ENCODE results near the gene TNP2. TPM values are rescaled to one million over a fixed set of nuclear protein-coding genes. Genes with fewer than 3 reads are reported as not detected.
"Not testable (repeated sequence)": the region's sequence is repeated elsewhere in the genome, so short reads cannot be mapped to it uniquely, and the experiment has no call there.

The TNP2 gene
- total RNA-seq, 1 donor from 2014 or later, result not detected

- no peaks in the 10 kb centered on the region for H3K9me3 Mint-ChIP-seq (ENCODE audit: unreplicated experiment)
- no peaks in the 10 kb centered on the region for H3K36me3 Mint-ChIP-seq (ENCODE audit: unreplicated experiment)
- no peak overlapping the region for H3K27ac Mint-ChIP-seq (ENCODE audit: unreplicated experiment)
- H3K4me1 Mint-ChIP-seq (ENCODE audit: unreplicated experiment), result peaks cover 22% of the 10 kb centered on the region
- H3K4me3 Mint-ChIP-seq (ENCODE audit: unreplicated experiment), result no peak overlapping the region
- DNase-seq (ENCODE audit: extremely low spot score, unreplicated experiment), result no peak
- TF ChIP-seq CTCF (IDR thresholded peaks at IDR 0.05), result no peak
- peaks cover 6% of the 10 kb centered on the region for H3K27me3 Mint-ChIP-seq (ENCODE audit: unreplicated experiment)
Measured at GRCh38 chr16:11296351-11296705, 27.2 kb upstream of the TNP2 start.

- Mint-ChIP-seq H3K4me1 (ENCODE audit: unreplicated experiment) (peaks cover 24% of the 10 kb centered on the region), H3K9me3 (ENCODE audit: unreplicated experiment) (no peaks in the 10 kb centered on the region), H3K27ac (ENCODE audit: unreplicated experiment) (no peak overlapping the region), H3K4me3 (ENCODE audit: unreplicated experiment) (no peak overlapping the region), H3K36me3 (ENCODE audit: unreplicated experiment) (no peaks in the 10 kb centered on the region), H3K27me3 (ENCODE audit: unreplicated experiment) (peaks cover 6% of the 10 kb centered on the region)
- no peak for DNase-seq (ENCODE audit: extremely low spot score, unreplicated experiment)
- TF ChIP-seq CTCF (IDR thresholded peaks at IDR 0.05), result no peak
Measured at GRCh38 chr16:11295672-11296071, 26.5 kb upstream of the TNP2 start.

GRCh38 chr16:11292076-11292748 lies 23.1 kb upstream of the TNP2 start:
- Mint-ChIP-seq H3K4me3 (ENCODE audit: unreplicated experiment) (no peak overlapping the region), H3K27ac (ENCODE audit: unreplicated experiment) (no peak overlapping the region), H3K27me3 (ENCODE audit: unreplicated experiment) (peaks cover 24% of the 10 kb centered on the region), H3K36me3 (ENCODE audit: unreplicated experiment) (no peaks in the 10 kb centered on the region), H3K4me1 (ENCODE audit: unreplicated experiment) (peaks cover 16% of the 10 kb centered on the region), H3K9me3 (ENCODE audit: unreplicated experiment) (no peaks in the 10 kb centered on the region)
- TF ChIP-seq CTCF (IDR thresholded peaks at IDR 0.05), result no peak
- DNase-seq (ENCODE audit: extremely low spot score, unreplicated experiment), result no peak

- peaks cover 29% of the 10 kb centered on the region for H3K27me3 Mint-ChIP-seq (ENCODE audit: unreplicated experiment)
- peaks cover 6% of the 10 kb centered on the region for H3K4me1 Mint-ChIP-seq (ENCODE audit: unreplicated experiment)
- no peak for DNase-seq (ENCODE audit: extremely low spot score, unreplicated experiment)
- H3K27ac Mint-ChIP-seq (ENCODE audit: unreplicated experiment), result no peak overlapping the region
- H3K9me3 Mint-ChIP-seq (ENCODE audit: unreplicated experiment), result no peaks in the 10 kb centered on the region
- no peaks in the 10 kb centered on the region for H3K36me3 Mint-ChIP-seq (ENCODE audit: unreplicated experiment)
- no peak overlapping the region for H3K4me3 Mint-ChIP-seq (ENCODE audit: unreplicated experiment)
- no peak for TF ChIP-seq CTCF (IDR thresholded peaks at IDR 0.05)
Measured at GRCh38 chr16:11291091-11291703, 22.1 kb upstream of the TNP2 start.

- no peak overlapping the region for H3K4me3 Mint-ChIP-seq (ENCODE audit: unreplicated experiment)
- no peak overlapping the region for H3K27ac Mint-ChIP-seq (ENCODE audit: unreplicated experiment)
- H3K27me3 Mint-ChIP-seq (ENCODE audit: unreplicated experiment), result peaks cover 36% of the 10 kb centered on the region
- peaks cover 5% of the 10 kb centered on the region for H3K4me1 Mint-ChIP-seq (ENCODE audit: unreplicated experiment)
- no peaks in the 10 kb centered on the region for H3K36me3 Mint-ChIP-seq (ENCODE audit: unreplicated experiment)
- no peak for TF ChIP-seq CTCF (IDR thresholded peaks at IDR 0.05)
- no peak for DNase-seq (ENCODE audit: extremely low spot score, unreplicated experiment)
- no peaks in the 10 kb centered on the region for H3K9me3 Mint-ChIP-seq (ENCODE audit: unreplicated experiment)
Measured at GRCh38 chr16:11290102-11290893, 21.2 kb upstream of the TNP2 start.

- H3K27me3 Mint-ChIP-seq (ENCODE audit: unreplicated experiment), result peaks cover 42% of the 10 kb centered on the region
- DNase-seq (ENCODE audit: extremely low spot score, unreplicated experiment); H3K27ac Mint-ChIP-seq (ENCODE audit: unreplicated experiment); H3K4me1 Mint-ChIP-seq (ENCODE audit: unreplicated experiment); H3K9me3 Mint-ChIP-seq (ENCODE audit: unreplicated experiment); H3K4me3 Mint-ChIP-seq (ENCODE audit: unreplicated experiment); H3K36me3 Mint-ChIP-seq (ENCODE audit: unreplicated experiment): not testable (repeated sequence)
Measured at GRCh38 chr16:11289696-11290095, 20.6 kb upstream of the TNP2 start.
